GM23338 (cell line): ENCODE data around the gene CNBD2. TPM values are rescaled to one million over a fixed set of nuclear protein-coding genes. Genes with fewer than 3 reads are reported as not detected.

Experiments
- ATAC-seq: fragments of 200-7000 bp; cut with Tn5 transposase; 3 replicates; pipeline ENCODE4 v1.9.1; 2020
- DNase-seq: peaks from one replicate; pipeline ENCODE4 v3.0.0-alpha.2; 2015; ENCODE audit warnings: low spot score
- H2AFZ ChIP-seq: fragments of 200-600 bp; sonication (generic); 2 replicates; pipeline ENCODE4 v1.8.0; 2016; ENCODE audit warnings: antibody characterized with exemption, mild to moderate bottlenecking, moderate library complexity
- H3F3A ChIP-seq: fragments of 200-600 bp; sonication (generic); replicated peaks from 2 replicates; pipeline ENCODE4 v1.8.0; 2017; ENCODE audit warnings: antibody characterized with exemption, mixed run types, low read depth
- H3K27ac ChIP-seq: fragments of 200-600 bp; sonication (generic); 2 replicates; pipeline ENCODE4 v1.6.1; 2016; ENCODE audit warnings: low read depth
- H3K27me3 ChIP-seq: fragments of 200-600 bp; sonication (generic); 2 replicates; pipeline ENCODE4 v1.8.0; 2016; ENCODE audit warnings: mild to moderate bottlenecking, mixed run types, moderate library complexity; ENCODE audit not compliant: insufficient read depth
- H3K36me3 ChIP-seq: fragments of 200-600 bp; sonication (generic); 2 replicates; pipeline ENCODE4 v1.8.0; 2016; ENCODE audit warnings: mild to moderate bottlenecking; ENCODE audit not compliant: insufficient read depth
- H3K4me1 ChIP-seq: fragments of 200-600 bp; sonication (generic); 2 replicates; pipeline ENCODE4 v1.8.0; 2016; ENCODE audit warnings: mild to moderate bottlenecking, moderate library complexity; ENCODE audit not compliant: insufficient read depth
- H3K4me2 ChIP-seq: fragments of 200-600 bp; sonication (generic); 2 replicates; pipeline ENCODE4 v1.7.1; 2017; ENCODE audit warnings: mixed run types
- H3K4me3 ChIP-seq: fragments of 200-600 bp; sonication (generic); 2 replicates; pipeline ENCODE4 v1.6.1; 2016; ENCODE audit warnings: mixed run types
- H3K79me2 ChIP-seq: fragments of 200-600 bp; sonication (generic); replicated peaks from 2 replicates; pipeline ENCODE4 v1.8.0; 2017; ENCODE audit warnings: mild to moderate bottlenecking; ENCODE audit not compliant: insufficient read depth
- H3K9me2 ChIP-seq: fragments of 200-600 bp; sonication (generic); 2 replicates; pipeline ENCODE4 v1.8.0; 2017; ENCODE audit not compliant: insufficient read depth
- H4K20me1 ChIP-seq: fragments of 200-600 bp; sonication (generic); replicated peaks from 2 replicates; pipeline ENCODE4 v1.8.0; 2017; ENCODE audit warnings: mild to moderate bottlenecking; ENCODE audit not compliant: insufficient read depth
- H3K27ac Mint-ChIP-seq: 2 replicates; pipeline ENCODE4 v1.8.0; 2020; ENCODE audit warnings: inconsistent platforms, mild to moderate bottlenecking, moderate library complexity, mixed read lengths
- H3K27me3 Mint-ChIP-seq: 3 replicates; pipeline ENCODE4 v1.8.0; 2022; ENCODE audit warnings: low read depth, mild to moderate bottlenecking, moderate library complexity, mixed read lengths, inconsistent platforms; ENCODE audit not compliant: insufficient read depth, poor library complexity
- H3K36me3 Mint-ChIP-seq: 3 replicates; pipeline ENCODE4 v1.8.0; 2021; ENCODE audit warnings: low read depth, mild to moderate bottlenecking, inconsistent platforms, moderate library complexity, mixed read lengths
- H3K4me1 Mint-ChIP-seq: 3 replicates; pipeline ENCODE4 v1.8.0; 2020; ENCODE audit warnings: mild to moderate bottlenecking, inconsistent platforms, mixed read lengths
- H3K4me3 Mint-ChIP-seq: 3 replicates; pipeline ENCODE4 v1.8.0; 2021; ENCODE audit warnings: moderate library complexity, mild to moderate bottlenecking, inconsistent platforms, mixed read lengths
- H3K9me3 Mint-ChIP-seq: 3 replicates; pipeline ENCODE4 v1.8.0; 2020; ENCODE audit warnings: moderate library complexity, mild to moderate bottlenecking, inconsistent platforms, mixed read lengths
- CREB1 ChIP-seq: fragments of 250-450 bp; sonication (Bioruptor Pico); IDR thresholded peaks from 2 replicates; pipeline ENCODE4 v1.5.0; 2020; ENCODE audit warnings: low read depth, mild to moderate bottlenecking, moderate library complexity
- CTCF ChIP-seq, 2 experiments: fragments of 200-600 bp in 1 of 2; sonication (generic) in 1 of 2; conservative IDR thresholded peaks; 2 replicates each; pipeline versions ENCODE4 v1.5.1 to v1.6.1; 2016 to 2017; ENCODE audit warnings: antibody characterized with exemption in 2 of 2, low read depth in 2 of 2, mild to moderate bottlenecking in 2 of 2, moderate library complexity in 1 of 2
- EZH2 ChIP-seq: fragments of 200-600 bp; sonication (generic); IDR thresholded peaks from one replicate; pipeline ENCODE4 v1.8.0; 2017; ENCODE audit warnings: antibody characterized with exemption, mild to moderate bottlenecking, low read depth; ENCODE audit not compliant: unreplicated experiment
- EZH2phosphoT487 ChIP-seq: fragments of 200-600 bp; sonication (generic); IDR thresholded peaks from one replicate; pipeline ENCODE4 v1.8.1; 2018; ENCODE audit warnings: antibody characterized with exemption; ENCODE audit not compliant: unreplicated experiment
- JUNB ChIP-seq: IDR thresholded peaks from one replicate; pipeline ENCODE4 v1.6.1; 2016; ENCODE audit warnings: antibody characterized with exemption; ENCODE audit not compliant: unreplicated experiment
- NANOG ChIP-seq: IDR thresholded peaks from 2 replicates; pipeline ENCODE4 v1.6.1; 2016; ENCODE audit warnings: antibody characterized with exemption, borderline replicate concordance
- POLR2AphosphoS5 ChIP-seq: IDR thresholded peaks from 2 replicates; pipeline ENCODE4 v1.6.1; 2016; ENCODE audit warnings: antibody characterized with exemption, low read depth
- REST ChIP-seq: IDR thresholded peaks from one replicate; pipeline ENCODE4 v1.6.1; 2018; ENCODE audit warnings: antibody characterized with exemption; ENCODE audit not compliant: unreplicated experiment
- STAT1 ChIP-seq: IDR thresholded peaks from one replicate; pipeline ENCODE4 v1.6.1; 2016; ENCODE audit warnings: antibody characterized with exemption; ENCODE audit not compliant: unreplicated experiment
- ZNF114 ChIP-seq: fragments of 250-450 bp; sonication (Bioruptor Pico); IDR thresholded peaks from 2 replicates; pipeline ENCODE4 v1.5.0; 2020; ENCODE audit warnings: mild to moderate bottlenecking, moderate library complexity
- ZNF331 ChIP-seq: fragments of 250-450 bp; sonication (Bioruptor Pico); IDR thresholded peaks from 2 replicates; pipeline ENCODE4 v1.5.0; 2020; ENCODE audit warnings: low read depth, mild to moderate bottlenecking, moderate library complexity
- polyA plus RNA-seq: library from polyadenylated mRNA; unstranded; fragments of >200 nt; fragmentation: Nextera tagmentation; extraction: Ambion mirVana; gene quantifications from 2 replicates; pipeline ENCODE4 v1.2.1, GENCODE V29; 2016
- total RNA-seq: library from RNA; depleted of rRNA; stranded (reverse); fragments of >200 nt; shearing (Covaris generic); gene quantifications from 2 replicates; pipeline ENCODE4 v1.2.3, GENCODE V29; 2014
- TF ChIP-seq, protein P1 (sequence below): fragments of 250-450 bp; sonication (Bioruptor Pico); IDR thresholded peaks from 2 replicates; pipeline ENCODE4 v1.5.0; 2020; ENCODE audit warnings: mild to moderate bottlenecking, moderate library complexity
- TF ChIP-seq, protein P2 (sequence below): IDR thresholded peaks from 2 replicates; pipeline ENCODE4 v1.6.1; 2016; ENCODE audit warnings: antibody characterized with exemption

Gene CNBD2
- total and polyA plus RNA-seq, 2 experiments from 2014 or later = 2.7 TPM; not detected in 1

DNA sequence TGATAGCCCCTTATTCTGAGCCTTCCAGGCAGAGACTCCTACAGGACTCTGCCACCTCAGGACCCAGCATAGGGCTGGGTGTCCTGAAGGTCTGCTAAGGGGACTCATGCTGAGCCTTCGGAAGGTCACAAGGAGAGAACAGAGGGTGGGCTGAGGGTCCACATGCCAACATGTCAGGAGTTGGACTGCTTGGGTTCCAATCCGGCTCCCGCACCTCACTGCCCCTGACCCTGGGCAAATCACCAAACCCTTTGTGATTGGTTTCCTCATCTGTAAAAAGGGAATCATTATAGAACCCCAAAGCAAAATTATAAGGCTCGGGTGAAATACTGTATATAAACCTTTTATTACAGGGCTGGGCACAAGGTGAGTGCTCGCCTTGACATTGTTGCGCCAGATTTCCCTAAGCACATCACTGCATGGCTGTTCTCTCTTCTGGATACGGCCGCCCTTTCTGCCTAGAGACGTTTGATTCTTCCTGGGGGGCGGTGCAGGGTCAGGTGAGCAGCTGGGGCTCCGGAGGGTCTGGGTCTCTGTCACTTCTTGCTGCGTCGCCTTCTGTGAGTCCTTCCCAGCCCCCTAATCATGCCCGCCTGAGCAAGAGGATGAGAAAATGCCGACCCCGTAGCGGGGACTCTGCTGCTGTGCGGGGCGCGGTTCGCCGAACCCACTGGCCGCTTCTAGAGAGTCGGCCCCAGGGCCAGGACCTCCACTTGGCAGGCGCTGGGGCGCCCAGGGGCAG is 95.7 kb downstream of the CNBD2 start:
- Mint-ChIP-seq H3K36me3 (no peaks in the 10 kb centered on the region), H3K27ac (no peak overlapping the region), H3K9me3 (0 out of 3 replicates have a peak, but pooled peaks cover 6% of the 10 kb centered on the region)

More for the DNA sequence above, 95.7 kb downstream of the CNBD2 start:
- Mint-ChIP-seq H3K4me1 (no peaks in the 10 kb centered on the region), H3K27me3 (peaks cover 30% of the 10 kb centered on the region), H3K4me3 (peak overlapping the region; percentile 76)
- no peaks in the 10 kb centered on the region for H3K79me2 ChIP-seq
- DNase-seq (no peak), ATAC-seq (no peak)
- H3F3A ChIP-seq = 0 out of 2 replicates have a peak, but pooled peaks cover 4% of the 10 kb centered on the region
- H3K4me3 ChIP-seq = peak overlapping the region; percentile 85
- no peaks in the 10 kb centered on the region for H3K36me3 ChIP-seq
- no peak overlapping the region for H3K27ac ChIP-seq
- H3K27me3 ChIP-seq = peaks cover 28% of the 10 kb centered on the region
- TF ChIP-seq JUNB (no peak), EZH2 (no peak), EZH2phosphoT487 (no peak), STAT1 (no peak), ZNF114 (CRISPR knock-in tag) (no peak), CREB1 (no peak), NANOG (no peak), ZNF331 (CRISPR knock-in tag) (no peak), REST (no peak), POLR2AphosphoS5 (no peak), CTCF (conservative IDR thresholded peaks at IDR 0.05; ENCODE audit: low read depth in 2 of 2) (no peak)
- TF ChIP-seq, protein P1, sequence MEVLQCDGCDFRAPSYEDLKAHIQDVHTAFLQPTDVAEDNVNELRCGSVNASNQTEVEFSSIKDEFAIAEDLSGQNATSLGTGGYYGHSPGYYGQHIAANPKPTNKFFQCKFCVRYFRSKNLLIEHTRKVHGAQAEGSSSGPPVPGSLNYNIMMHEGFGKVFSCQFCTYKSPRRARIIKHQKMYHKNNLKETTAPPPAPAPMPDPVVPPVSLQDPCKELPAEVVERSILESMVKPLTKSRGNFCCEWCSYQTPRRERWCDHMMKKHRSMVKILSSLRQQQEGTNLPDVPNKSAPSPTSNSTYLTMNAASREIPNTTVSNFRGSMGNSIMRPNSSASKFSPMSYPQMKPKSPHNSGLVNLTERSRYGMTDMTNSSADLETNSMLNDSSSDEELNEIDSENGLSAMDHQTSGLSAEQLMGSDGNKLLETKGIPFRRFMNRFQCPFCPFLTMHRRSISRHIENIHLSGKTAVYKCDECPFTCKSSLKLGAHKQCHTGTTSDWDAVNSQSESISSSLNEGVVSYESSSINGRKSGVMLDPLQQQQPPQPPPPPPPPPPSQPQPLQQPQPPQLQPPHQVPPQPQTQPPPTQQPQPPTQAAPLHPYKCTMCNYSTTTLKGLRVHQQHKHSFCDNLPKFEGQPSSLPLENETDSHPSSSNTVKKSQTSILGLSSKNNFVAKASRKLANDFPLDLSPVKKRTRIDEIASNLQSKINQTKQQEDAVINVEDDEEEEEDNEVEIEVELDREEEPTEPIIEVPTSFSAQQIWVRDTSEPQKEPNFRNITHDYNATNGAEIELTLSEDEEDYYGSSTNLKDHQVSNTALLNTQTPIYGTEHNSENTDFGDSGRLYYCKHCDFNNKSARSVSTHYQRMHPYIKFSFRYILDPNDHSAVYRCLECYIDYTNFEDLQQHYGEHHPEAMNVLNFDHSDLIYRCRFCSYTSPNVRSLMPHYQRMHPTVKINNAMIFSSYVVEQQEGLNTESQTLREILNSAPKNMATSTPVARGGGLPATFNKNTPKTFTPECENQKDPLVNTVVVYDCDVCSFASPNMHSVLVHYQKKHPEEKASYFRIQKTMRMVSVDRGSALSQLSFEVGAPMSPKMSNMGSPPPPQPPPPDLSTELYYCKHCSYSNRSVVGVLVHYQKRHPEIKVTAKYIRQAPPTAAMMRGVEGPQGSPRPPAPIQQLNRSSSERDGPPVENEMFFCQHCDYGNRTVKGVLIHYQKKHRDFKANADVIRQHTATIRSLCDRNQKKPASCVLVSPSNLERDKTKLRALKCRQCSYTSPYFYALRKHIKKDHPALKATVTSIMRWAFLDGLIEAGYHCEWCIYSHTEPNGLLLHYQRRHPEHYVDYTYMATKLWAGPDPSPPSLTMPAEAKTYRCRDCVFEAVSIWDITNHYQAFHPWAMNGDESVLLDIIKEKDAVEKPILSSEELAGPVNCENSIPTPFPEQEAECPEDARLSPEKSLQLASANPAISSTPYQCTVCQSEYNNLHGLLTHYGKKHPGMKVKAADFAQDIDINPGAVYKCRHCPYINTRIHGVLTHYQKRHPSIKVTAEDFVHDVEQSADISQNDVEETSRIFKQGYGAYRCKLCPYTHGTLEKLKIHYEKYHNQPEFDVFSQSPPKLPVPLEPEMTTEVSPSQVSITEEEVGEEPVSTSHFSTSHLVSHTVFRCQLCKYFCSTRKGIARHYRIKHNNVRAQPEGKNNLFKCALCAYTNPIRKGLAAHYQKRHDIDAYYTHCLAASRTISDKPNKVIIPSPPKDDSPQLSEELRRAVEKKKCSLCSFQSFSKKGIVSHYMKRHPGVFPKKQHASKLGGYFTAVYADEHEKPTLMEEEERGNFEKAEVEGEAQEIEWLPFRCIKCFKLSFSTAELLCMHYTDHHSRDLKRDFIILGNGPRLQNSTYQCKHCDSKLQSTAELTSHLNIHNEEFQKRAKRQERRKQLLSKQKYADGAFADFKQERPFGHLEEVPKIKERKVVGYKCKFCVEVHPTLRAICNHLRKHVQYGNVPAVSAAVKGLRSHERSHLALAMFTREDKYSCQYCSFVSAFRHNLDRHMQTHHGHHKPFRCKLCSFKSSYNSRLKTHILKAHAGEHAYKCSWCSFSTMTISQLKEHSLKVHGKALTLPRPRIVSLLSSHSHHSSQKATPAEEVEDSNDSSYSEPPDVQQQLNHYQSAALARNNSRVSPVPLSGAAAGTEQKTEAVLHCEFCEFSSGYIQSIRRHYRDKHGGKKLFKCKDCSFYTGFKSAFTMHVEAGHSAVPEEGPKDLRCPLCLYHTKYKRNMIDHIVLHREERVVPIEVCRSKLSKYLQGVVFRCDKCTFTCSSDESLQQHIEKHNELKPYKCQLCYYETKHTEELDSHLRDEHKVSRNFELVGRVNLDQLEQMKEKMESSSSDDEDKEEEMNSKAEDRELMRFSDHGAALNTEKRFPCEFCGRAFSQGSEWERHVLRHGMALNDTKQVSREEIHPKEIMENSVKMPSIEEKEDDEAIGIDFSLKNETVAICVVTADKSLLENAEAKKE (CRISPR knock-in tag) = no peak
- TF ChIP-seq, protein P2, sequence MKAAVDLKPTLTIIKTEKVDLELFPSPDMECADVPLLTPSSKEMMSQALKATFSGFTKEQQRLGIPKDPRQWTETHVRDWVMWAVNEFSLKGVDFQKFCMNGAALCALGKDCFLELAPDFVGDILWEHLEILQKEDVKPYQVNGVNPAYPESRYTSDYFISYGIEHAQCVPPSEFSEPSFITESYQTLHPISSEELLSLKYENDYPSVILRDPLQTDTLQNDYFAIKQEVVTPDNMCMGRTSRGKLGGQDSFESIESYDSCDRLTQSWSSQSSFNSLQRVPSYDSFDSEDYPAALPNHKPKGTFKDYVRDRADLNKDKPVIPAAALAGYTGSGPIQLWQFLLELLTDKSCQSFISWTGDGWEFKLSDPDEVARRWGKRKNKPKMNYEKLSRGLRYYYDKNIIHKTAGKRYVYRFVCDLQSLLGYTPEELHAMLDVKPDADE = no peak
- peak overlapping the region; percentile 96 for H3K4me2 ChIP-seq
- H2AFZ ChIP-seq = peak overlapping the region; percentile 100
- no peaks in the 10 kb centered on the region for H4K20me1 ChIP-seq
- no peaks in the 10 kb centered on the region for H3K9me2 ChIP-seq
- 0 out of 2 replicates have a peak, but pooled peaks cover 6% of the 10 kb centered on the region for H3K4me1 ChIP-seq
